Lung (tissue), 12 donors: Measurements from ENCODE around the gene ST6GALNAC3. TPM values are rescaled to one million over a fixed set of nuclear protein-coding genes. Genes with fewer than 3 reads are reported as not detected.

Source experiments
- ATAC-seq: fragments of 200-7000 bp; cut with Tn5 transposase; one replicate; pipeline ENCODE4 v1.9.1; 2020; ENCODE audit warnings: moderate number of reproducible peaks; ENCODE audit not compliant: insufficient read depth, low FRiP score
- DNase-seq, 3 donors: peaks; one replicate each; pipeline ENCODE4 v3.0.0-alpha.2; 2013 to 2017
- H3K27ac ChIP-seq, 2 donors: one replicate each; pipeline ENCODE4 v1.5.1; 2013; ENCODE audit warnings: mild to moderate bottlenecking in 2 of 2, moderate library complexity in 2 of 2, control low read depth in 1 of 2, inconsistent platforms in 1 of 2, low read depth in 1 of 2, low read length in 1 of 2
- H3K27me3 ChIP-seq, 3 donors: one replicate each; pipeline ENCODE4 v1.5.1; 2013; ENCODE audit warnings: low read length in 2 of 3; ENCODE audit not compliant: control insufficient read depth in 3 of 3, insufficient read depth in 3 of 3
- H3K36me3 ChIP-seq, 4 donors: one replicate each; pipeline ENCODE4 v1.5.1; 2013; ENCODE audit warnings: low read length in 4 of 4, mild to moderate bottlenecking in 1 of 4, moderate library complexity in 1 of 4; ENCODE audit not compliant: control insufficient read depth in 4 of 4, insufficient read depth in 4 of 4
- H3K4me1 ChIP-seq, 5 donors: one replicate each; pipeline ENCODE4 v1.5.1; 2013; ENCODE audit warnings: low read length in 5 of 5, mild to moderate bottlenecking in 2 of 5, moderate library complexity in 1 of 5; ENCODE audit not compliant: control insufficient read depth in 5 of 5, insufficient read depth in 5 of 5
- H3K4me3 ChIP-seq: one replicate; pipeline ENCODE4 v1.5.1; 2013; ENCODE audit warnings: mild to moderate bottlenecking, control low read depth, moderate library complexity
- H3K9ac ChIP-seq, 2 donors: one replicate each; pipeline ENCODE4 v1.5.1; 2013; ENCODE audit warnings: low read length in 2 of 2, control low read depth in 1 of 2; ENCODE audit not compliant: insufficient read depth in 1 of 2
- H3K9me3 ChIP-seq, 4 donors: one replicate each; pipeline ENCODE4 v1.5.1; 2013; ENCODE audit warnings: low read length in 3 of 4, mild to moderate bottlenecking in 1 of 4, moderate library complexity in 1 of 4; ENCODE audit not compliant: control insufficient read depth in 4 of 4, insufficient read depth in 3 of 4
- WGBS, 2 donors: extraction: QIAGEN DNeasy Blood & Tissue Kit; methylation state at CpG; one replicate each; pipeline ENCODE4 v1.1.7; 2013; 5-methylcytosine and 5-hydroxymethylcytosine counted together
- polyA plus RNA-seq, 2 donors: library from polyadenylated mRNA; stranded (reverse); fragments of 200-250 nt; gene quantifications; one replicate each; pipeline ENCODE4 v1.2.1, GENCODE V29; 2013
- total RNA-seq, 2 donors: library from RNA; depleted of rRNA in 1 of 2; stranded (reverse); fragments of >200 nt in 1 of 2; gene quantifications; one replicate each; pipeline ENCODE4 v1.2.1, GENCODE V29; 2014 to 2021
- TF ChIP-seq, protein P1 (sequence below): IDR thresholded peaks from 2 replicates; pipeline ENCODE4 v1.5.1; 2012; ENCODE audit warnings: mild to moderate bottlenecking; ENCODE audit errors: control extremely low read depth, extremely low read depth
- donor health status: control.
- donor health status: control.
- donor health status: Bipolar disorder and iron deficiency.
- donor health status: healthy.
- donor health status: DM: yes; HTN: yes; CAD: no.

Gene ST6GALNAC3
- total and polyA plus RNA-seq, 4 donors = 2.7 to 17.9 (median 12.2) TPM

DNA sequence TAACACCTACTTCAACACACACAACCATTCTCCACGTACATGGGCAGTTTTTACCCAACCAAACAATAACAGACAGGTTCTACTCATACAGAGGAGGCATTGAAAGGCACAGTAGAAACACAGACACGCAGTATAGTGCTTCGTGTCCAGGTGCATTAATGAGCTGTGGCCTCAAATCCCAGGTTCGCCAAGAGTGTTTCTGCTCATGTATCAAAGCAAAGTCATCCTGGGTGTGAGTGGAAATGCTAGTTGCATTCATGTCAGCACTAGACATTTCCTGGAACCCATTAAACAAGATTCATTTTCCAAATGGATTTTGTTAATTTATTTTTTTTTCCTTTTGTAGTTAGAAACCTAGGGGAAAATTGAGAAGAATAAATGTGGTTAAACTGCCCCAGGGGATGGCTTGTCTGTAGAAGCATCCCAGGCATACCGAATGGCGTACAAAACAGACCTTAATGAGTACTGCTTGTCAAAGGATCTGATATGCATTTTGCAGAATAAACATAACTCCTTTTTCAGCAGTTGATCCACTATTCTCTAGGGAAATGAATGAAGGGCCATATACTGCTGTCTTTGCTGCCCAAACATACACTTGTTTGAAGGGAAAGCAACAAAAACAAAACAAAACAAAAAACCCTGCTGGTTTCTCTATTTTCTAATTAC, 494.2 kb downstream of the ST6GALNAC3 start:
- no peaks in the 10 kb centered on the region for H3K36me3 ChIP-seq
- WGBS, 2 donors = 89 to 94% methylated on average over 6 of the region's 6 CpGs
- ATAC-seq = no peak

DNA sequence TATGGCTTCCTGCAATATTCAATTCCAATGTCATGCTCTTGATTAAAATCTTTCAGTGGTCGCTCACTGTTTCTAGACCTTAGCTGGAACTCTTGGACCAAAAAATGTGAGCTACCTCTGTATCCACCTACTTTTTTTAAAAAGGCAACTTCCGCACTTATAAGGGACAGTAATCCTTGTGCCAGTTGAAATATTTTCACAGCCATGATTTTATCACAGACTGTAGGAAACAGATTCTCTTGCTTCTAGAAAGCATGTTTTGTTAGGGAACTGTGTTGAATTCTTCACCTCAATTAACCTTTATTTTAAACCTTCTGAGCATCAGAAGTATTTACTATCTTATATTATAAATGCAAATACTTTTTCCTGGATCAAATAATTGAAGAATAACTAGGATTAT, 496.7 kb downstream of the ST6GALNAC3 start:
- Histone ChIP-seq H3K27ac (no peak overlapping the region), H3K9me3 (no peaks in the 10 kb centered on the region), H3K4me1 (no peaks in the 10 kb centered on the region), H3K4me3 (no peak overlapping the region), H3K27me3 (no peaks in the 10 kb centered on the region), H3K36me3 (no peaks in the 10 kb centered on the region), H3K9ac (no peak overlapping the region)
- 94% methylated on average over 2 of the region's 2 CpGs for WGBS, 2 donors
- ATAC-seq (no peak), DNase-seq (no peak)
- TF ChIP-seq, protein P1, sequence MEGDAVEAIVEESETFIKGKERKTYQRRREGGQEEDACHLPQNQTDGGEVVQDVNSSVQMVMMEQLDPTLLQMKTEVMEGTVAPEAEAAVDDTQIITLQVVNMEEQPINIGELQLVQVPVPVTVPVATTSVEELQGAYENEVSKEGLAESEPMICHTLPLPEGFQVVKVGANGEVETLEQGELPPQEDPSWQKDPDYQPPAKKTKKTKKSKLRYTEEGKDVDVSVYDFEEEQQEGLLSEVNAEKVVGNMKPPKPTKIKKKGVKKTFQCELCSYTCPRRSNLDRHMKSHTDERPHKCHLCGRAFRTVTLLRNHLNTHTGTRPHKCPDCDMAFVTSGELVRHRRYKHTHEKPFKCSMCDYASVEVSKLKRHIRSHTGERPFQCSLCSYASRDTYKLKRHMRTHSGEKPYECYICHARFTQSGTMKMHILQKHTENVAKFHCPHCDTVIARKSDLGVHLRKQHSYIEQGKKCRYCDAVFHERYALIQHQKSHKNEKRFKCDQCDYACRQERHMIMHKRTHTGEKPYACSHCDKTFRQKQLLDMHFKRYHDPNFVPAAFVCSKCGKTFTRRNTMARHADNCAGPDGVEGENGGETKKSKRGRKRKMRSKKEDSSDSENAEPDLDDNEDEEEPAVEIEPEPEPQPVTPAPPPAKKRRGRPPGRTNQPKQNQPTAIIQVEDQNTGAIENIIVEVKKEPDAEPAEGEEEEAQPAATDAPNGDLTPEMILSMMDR = no peak

More for the DNA sequence above, 494.2 kb downstream of the ST6GALNAC3 start:
- Histone ChIP-seq H3K27me3 (no peaks in the 10 kb centered on the region), H3K4me3 (no peak overlapping the region), H3K9me3 (no peaks in the 10 kb centered on the region), H3K4me1 (no peaks in the 10 kb centered on the region), H3K9ac (no peak overlapping the region), H3K27ac (no peak overlapping the region)
- TF ChIP-seq, protein P1 = no peak
- DNase-seq = no peak

- H3K36me3 ChIP-seq = no peaks in the 10 kb centered on the region
- TF ChIP-seq, protein P1 = no peak
- H3K9ac ChIP-seq = no peak overlapping the region
- DNase-seq (no peak), ATAC-seq (no peak)
- no peak overlapping the region for H3K4me3 ChIP-seq
- H3K9me3 ChIP-seq = no peaks in the 10 kb centered on the region
- no peak overlapping the region for H3K27ac ChIP-seq
- H3K27me3 ChIP-seq = no peaks in the 10 kb centered on the region
- no peaks in the 10 kb centered on the region for H3K4me1 ChIP-seq
Measured at GRCh38 chr1:76572229-76572628, 497.7 kb downstream of the ST6GALNAC3 start.
